ENCODE results near the gene SNX8. TPM values are rescaled to one million over a fixed set of nuclear protein-coding genes. Genes with fewer than 3 reads are reported as not detected.

Gene SNX8
- total RNA-seq, 1 donor from 2014 or later = 13.1 TPM

- DNase-seq (ENCODE audit: low read depth, low spot score) = no peak
These were observed 109.8 kb downstream of the SNX8 start for GRCh38 chr7:2204446-2204845.

GRCh38 chr7:2203766-2204300, 110.4 kb downstream of the SNX8 start:
- DNase-seq (ENCODE audit: low read depth, low spot score) = no peak

- DNase-seq (ENCODE audit: low read depth, low spot score) = no peak
These were observed 111.1 kb downstream of the SNX8 start for GRCh38 chr7:2202901-2203765.

- DNase-seq (ENCODE audit: low read depth, low spot score) = no peak
These were observed 111.9 kb downstream of the SNX8 start for GRCh38 chr7:2202361-2202761.

Other genes with a start within 250 kb of the SNX8 start
- gene MAD1L1, start 81.5 kb downstream of the SNX8 start, total RNA-seq = 47.4 and 53.2 TPM in 2 replicates
- 17.8 and 18.6 TPM in 2 replicates for gene MRM2, start 72.2 kb downstream of the SNX8 start, total RNA-seq
- 19.6 and 20.3 TPM in 2 replicates for gene NUDT1, start 72.2 kb downstream of the SNX8 start, total RNA-seq
- 280 and 312 TPM in 2 replicates for gene EIF3B, start 40.4 kb upstream of the SNX8 start, total RNA-seq
- gene CHST12, start 89.2 kb upstream of the SNX8 start, total RNA-seq = 7.5 and 8.3 TPM in 2 replicates
- gene GRIFIN, start 162.0 kb upstream of the SNX8 start, total RNA-seq = not detected in 2 replicates
- gene LFNG, start 205.3 kb upstream of the SNX8 start, total RNA-seq = 5.8 and 8.6 TPM in 2 replicates
- gene BRAT1, start 241.1 kb upstream of the SNX8 start, total RNA-seq = 19.2 and 31.2 TPM in 2 replicates
- gene IQCE, start 244.5 kb upstream of the SNX8 start, total RNA-seq = 7.1 and 10.3 TPM in 2 replicates

Data from pulmonary artery endothelial cell (primary cell).